Activated CD8-positive, alpha-beta T cell treated with anti-CD3 and anti-CD28 coated beads, Interleukin-2, amount 10 ng/mL, durations not matched to agents 7 days and 5 days (primary cell): Measurements from ENCODE around the gene AVEN. TPM values are rescaled to one million over a fixed set of nuclear protein-coding genes. Genes with fewer than 3 reads are reported as not detected.
"Not testable (repeated sequence)": the region's sequence is repeated elsewhere in the genome, so short reads cannot be mapped to it uniquely, and the experiment has no call there.

Experiments used
- ATAC-seq: fragments of 150-1000 bp; cut with Tn5 transposase; one replicate; pipeline ENCODE4 v1.10.0; 2021; ENCODE audit warnings: moderate library complexity
- CTCF ChIA-PET: fragments of 350-600 bp; sonication (Branson Sonifier 250); formaldehyde crosslinking; loops from one replicate; lab custom pipeline; 2021; ENCODE audit warnings: antibody characterized with exemption; lab: Charles Lee
- POLR2A ChIA-PET: fragments of 350-600 bp; sonication (Branson Sonifier 250); formaldehyde crosslinking; loops from one replicate; lab custom pipeline; 2021; ENCODE audit warnings: antibody characterized with exemption; lab: Charles Lee
- DNase-seq: peaks from one replicate; pipeline ENCODE4 v3.0.0-alpha.2; 2020
- H3K27ac Mint-ChIP-seq: one replicate; pipeline ENCODE4 v1.8.0; 2021; ENCODE audit warnings: mild to moderate bottlenecking, mixed read lengths
- H3K27me3 Mint-ChIP-seq: one replicate; pipeline ENCODE4 v1.8.0; 2021; ENCODE audit warnings: low read depth, mixed read lengths
- H3K36me3 Mint-ChIP-seq: one replicate; pipeline ENCODE4 v1.8.0; 2021; ENCODE audit warnings: low read depth, mixed read lengths
- H3K4me1 Mint-ChIP-seq: one replicate; pipeline ENCODE4 v1.8.0; 2021; ENCODE audit warnings: low read depth, mixed read lengths
- H3K4me3 Mint-ChIP-seq: one replicate; pipeline ENCODE4 v1.8.0; 2021; ENCODE audit warnings: mild to moderate bottlenecking, mixed read lengths
- H3K9me3 Mint-ChIP-seq: one replicate; pipeline ENCODE4 v1.8.0; 2022; ENCODE audit warnings: mixed read lengths; ENCODE audit not compliant: insufficient read depth
- total RNA-seq, 2 experiments: library from RNA; stranded (reverse); gene quantifications; one replicate each; pipeline ENCODE4 v1.2.3, GENCODE V29; 2021

Gene AVEN
- total RNA-seq, 2 experiments from 2014 or later = 8.5 to 8.7 TPM

DNA sequence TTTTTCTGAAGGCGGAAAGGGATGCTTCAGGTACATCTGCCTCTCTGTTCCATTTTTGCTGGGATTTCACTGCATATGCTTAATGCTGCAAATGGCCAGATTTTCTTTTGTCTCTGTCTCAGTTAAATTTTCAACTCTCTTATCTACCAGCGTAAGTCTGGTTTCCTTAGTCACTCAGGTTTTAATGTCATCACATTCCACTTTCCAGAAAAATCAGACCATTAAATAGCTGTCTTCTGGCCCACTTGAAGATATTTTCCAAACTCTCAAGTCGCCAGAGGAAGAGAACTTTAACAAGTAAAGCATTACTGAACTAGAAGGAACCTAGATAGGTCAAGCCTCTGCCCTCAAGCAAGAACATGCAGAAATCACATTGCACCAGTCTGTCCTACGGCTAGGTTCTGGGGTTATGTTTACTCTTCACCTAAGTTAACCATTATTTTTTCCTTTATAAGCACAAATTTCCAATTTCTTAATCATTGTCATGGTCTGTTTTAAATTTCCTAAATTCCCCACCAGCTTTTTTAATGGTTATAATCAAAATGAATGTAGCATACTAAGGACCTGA, 26.5 kb downstream of the AVEN start:
- Mint-ChIP-seq H3K4me1 (peaks cover 3% of the 10 kb centered on the region), H3K36me3 (no peaks in the 10 kb centered on the region), H3K4me3 (no peak overlapping the region), H3K9me3 (no peaks in the 10 kb centered on the region), H3K27me3 (peaks cover 20% of the 10 kb centered on the region), H3K27ac (no peak overlapping the region)
- POLR2A ChIA-PET = no interaction called here
- no peak for ATAC-seq
- CTCF ChIA-PET = no interaction called here
- DNase-seq = no peak

GRCh38 chr15:34011481-34011880, 27.5 kb downstream of the AVEN start:
- Mint-ChIP-seq H3K4me3 (no peak overlapping the region), H3K27ac (no peak overlapping the region), H3K36me3 (no peaks in the 10 kb centered on the region), H3K4me1 (no peaks in the 10 kb centered on the region), H3K9me3 (no peaks in the 10 kb centered on the region), H3K27me3 (peaks cover 16% of the 10 kb centered on the region)
- CTCF ChIA-PET = no interaction called here
- DNase-seq (no peak), ATAC-seq (no peak)
- POLR2A ChIA-PET = no interaction called here

DNA sequence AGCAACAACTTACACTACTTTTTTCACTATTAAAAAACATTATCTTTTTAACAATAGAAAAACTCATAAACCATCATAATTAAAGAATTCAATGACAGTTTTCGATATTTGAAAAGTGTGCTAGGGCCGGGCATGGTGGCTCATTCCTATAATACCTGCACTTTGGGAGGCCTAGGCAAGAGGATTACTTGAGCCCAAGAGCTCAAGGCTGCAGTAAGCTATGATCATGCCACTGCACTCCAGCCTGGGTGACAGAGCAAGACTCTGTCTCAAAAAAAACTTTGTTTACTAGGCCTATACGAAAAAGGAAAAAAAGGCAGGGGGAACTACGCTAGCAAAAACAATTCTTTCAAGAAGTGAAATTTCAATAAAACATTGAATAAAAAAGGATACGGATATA, 28.1 kb downstream of the AVEN start:
- H3K4me1 Mint-ChIP-seq = no peaks in the 10 kb centered on the region
- ChIA-PET CTCF (no interaction called here), POLR2A (no interaction called here)
- no peaks in the 10 kb centered on the region for H3K36me3 Mint-ChIP-seq
- H3K27ac Mint-ChIP-seq = no peak overlapping the region
- ATAC-seq = no peak
- no peak overlapping the region for H3K4me3 Mint-ChIP-seq
- no peak for DNase-seq
- H3K27me3 Mint-ChIP-seq = peaks cover 11% of the 10 kb centered on the region
- H3K9me3 Mint-ChIP-seq = no peaks in the 10 kb centered on the region

- no peak overlapping the region for H3K27ac Mint-ChIP-seq
- POLR2A ChIA-PET = no interaction called here
- H3K36me3 Mint-ChIP-seq = no peaks in the 10 kb centered on the region
- DNase-seq (no peak), ATAC-seq (no peak)
- H3K27me3 Mint-ChIP-seq = peaks cover 2% of the 10 kb centered on the region
- H3K9me3 Mint-ChIP-seq = no peaks in the 10 kb centered on the region
- CTCF ChIA-PET = no interaction called here
- no peak overlapping the region for H3K4me3 Mint-ChIP-seq
- H3K4me1 Mint-ChIP-seq = no peaks in the 10 kb centered on the region
These were observed 29.3 kb downstream of the AVEN start for GRCh38 chr15:34009656-34010055.

- no peaks in the 10 kb centered on the region for H3K9me3 Mint-ChIP-seq
- no peak overlapping the region for H3K27ac Mint-ChIP-seq
- no peaks in the 10 kb centered on the region for H3K36me3 Mint-ChIP-seq
- no peaks in the 10 kb centered on the region for H3K27me3 Mint-ChIP-seq
- no peak for ATAC-seq
- ChIA-PET POLR2A (no interaction called here), CTCF (no interaction called here)
- no peak for DNase-seq
- H3K4me1 Mint-ChIP-seq = no peaks in the 10 kb centered on the region
- H3K4me3 Mint-ChIP-seq = no peak overlapping the region
These were observed 32.6 kb downstream of the AVEN start for GRCh38 chr15:34006381-34006780.

DNA sequence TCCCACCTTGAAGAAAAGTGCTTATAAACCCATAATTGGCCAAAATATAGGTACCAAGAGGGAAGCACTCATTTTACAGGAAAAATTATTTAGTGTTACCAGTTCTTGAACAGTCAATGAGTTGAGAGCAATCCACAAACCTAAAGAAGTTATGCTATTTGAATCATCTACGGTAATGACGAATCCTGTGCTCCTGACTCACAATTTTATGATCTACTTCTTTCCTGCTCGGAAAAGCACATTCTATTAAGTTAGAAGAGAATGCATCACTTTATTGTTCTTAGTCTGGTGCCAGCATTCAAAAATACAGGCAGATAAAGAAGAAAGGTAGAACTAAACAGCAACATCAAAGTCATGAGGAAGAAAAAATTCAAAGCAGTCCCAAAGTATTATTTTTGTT, 37.5 kb downstream of the AVEN start:
- DNase-seq (no peak), ATAC-seq (no peak)
- ChIA-PET CTCF (no interaction called here), POLR2A (no interaction called here)
- Mint-ChIP-seq H3K9me3 (no peaks in the 10 kb centered on the region), H3K4me1 (no peaks in the 10 kb centered on the region), H3K27me3 (no peaks in the 10 kb centered on the region), H3K27ac (no peak overlapping the region), H3K4me3 (no peak overlapping the region), H3K36me3 (no peaks in the 10 kb centered on the region)

DNA sequence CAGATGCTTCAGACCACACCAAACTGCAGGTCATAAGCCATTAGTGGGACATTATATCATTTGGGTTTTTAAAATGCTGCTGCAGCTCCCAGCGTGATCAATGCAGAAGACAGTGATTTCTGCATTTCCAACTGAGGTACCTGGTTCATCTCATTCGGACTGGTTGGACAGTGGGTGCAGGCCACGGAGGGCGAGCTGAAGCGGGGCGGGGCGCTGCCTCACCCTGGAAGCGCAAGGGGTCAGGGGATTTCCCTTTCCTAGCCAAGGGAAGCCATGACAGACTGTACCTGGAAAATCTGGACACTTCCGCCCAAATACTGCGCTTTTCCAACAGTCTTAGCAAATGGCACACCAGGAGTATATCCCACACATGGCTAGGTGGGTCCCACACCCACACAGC, 43.3 kb downstream of the AVEN start:
- H3K36me3 Mint-ChIP-seq, H3K4me1 Mint-ChIP-seq, H3K27me3 Mint-ChIP-seq, DNase-seq, H3K4me3 Mint-ChIP-seq, ATAC-seq, H3K9me3 Mint-ChIP-seq, POLR2A ChIA-PET, CTCF ChIA-PET, H3K27ac Mint-ChIP-seq: not testable (repeated sequence)

GRCh38 chr15:33994005-33994615, 44.9 kb downstream of the AVEN start:
- ChIA-PET POLR2A (no interaction called here), CTCF (interaction anchor here (1.3 kb wide), 1 partner anchor 26 kb away, joined by 4 read pairs; the partner anchor contains the start of gene CHRM5)
- Mint-ChIP-seq H3K27ac (no peak overlapping the region), H3K4me3 (no peak overlapping the region), H3K36me3 (no peaks in the 10 kb centered on the region), H3K4me1 (no peaks in the 10 kb centered on the region), H3K27me3 (no peaks in the 10 kb centered on the region), H3K9me3 (no peaks in the 10 kb centered on the region)
- DNase-seq = peak; percentile 31
- no peak for ATAC-seq

GRCh38 chr15:33988384-33988783, 50.6 kb downstream of the AVEN start:
- DNase-seq (no peak), ATAC-seq (no peak)
- Mint-ChIP-seq H3K9me3 (no peaks in the 10 kb centered on the region), H3K4me3 (no peak overlapping the region), H3K4me1 (no peaks in the 10 kb centered on the region), H3K27me3 (no peaks in the 10 kb centered on the region), H3K36me3 (no peaks in the 10 kb centered on the region), H3K27ac (no peak overlapping the region)
- POLR2A ChIA-PET = no interaction called here
- CTCF ChIA-PET = no interaction called here

DNA sequence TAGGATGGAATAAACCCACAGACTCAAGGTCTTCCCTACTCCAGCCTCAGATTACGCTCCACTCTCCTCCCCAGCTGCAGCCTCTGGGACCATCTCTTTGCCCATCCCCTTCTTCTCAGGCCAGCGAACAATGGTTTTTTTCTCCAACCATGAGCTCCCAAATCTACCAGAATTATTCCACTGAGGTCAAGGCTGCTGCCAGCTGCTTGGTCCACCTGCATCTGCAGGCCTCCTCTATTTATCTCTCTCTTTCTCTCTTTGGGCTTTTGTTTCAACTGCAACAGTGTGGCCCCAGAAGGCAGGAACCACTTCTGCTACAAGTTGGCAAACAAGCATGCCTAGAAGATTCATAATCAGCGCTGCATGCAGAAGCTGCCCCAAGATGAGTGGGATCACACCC, 51.6 kb downstream of the AVEN start:
- ChIA-PET POLR2A (no interaction called here), CTCF (no interaction called here)
- H3K4me1 Mint-ChIP-seq = no peaks in the 10 kb centered on the region
- no peaks in the 10 kb centered on the region for H3K27me3 Mint-ChIP-seq
- no peak for ATAC-seq
- H3K27ac Mint-ChIP-seq = no peak overlapping the region
- H3K36me3 Mint-ChIP-seq = no peaks in the 10 kb centered on the region
- H3K4me3 Mint-ChIP-seq = no peak overlapping the region
- no peak for DNase-seq
- no peaks in the 10 kb centered on the region for H3K9me3 Mint-ChIP-seq

DNA sequence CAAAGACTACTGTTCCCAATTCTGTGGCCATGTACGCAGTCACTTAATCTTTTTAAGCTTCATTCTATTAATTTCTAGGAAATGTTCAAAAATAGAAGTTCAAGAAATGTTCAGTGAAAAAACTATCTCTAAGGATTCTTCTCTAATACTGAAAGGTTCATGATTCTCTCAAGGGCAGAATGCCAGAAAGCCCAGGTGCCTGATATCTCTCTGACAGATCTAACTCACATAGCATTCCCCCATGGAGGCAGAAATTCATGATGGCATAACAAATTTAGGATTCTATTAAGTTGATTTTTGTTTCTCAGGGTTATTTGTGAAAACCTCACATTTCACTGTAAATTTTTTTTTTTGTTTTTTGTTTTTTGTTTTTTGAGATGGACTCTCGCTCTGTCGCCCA, 53.3 kb downstream of the AVEN start:
- DNase-seq = no peak
- no peak overlapping the region for H3K27ac Mint-ChIP-seq
- ChIA-PET CTCF (interaction anchor here (2.0 kb wide), 1 partner anchor 19 kb away, joined by 4 read pairs; no protein-coding TSS in a partner anchor), POLR2A (no interaction called here)
- H3K36me3 Mint-ChIP-seq = no peaks in the 10 kb centered on the region
- no peaks in the 10 kb centered on the region for H3K9me3 Mint-ChIP-seq
- ATAC-seq = no peak
- no peaks in the 10 kb centered on the region for H3K27me3 Mint-ChIP-seq
- no peaks in the 10 kb centered on the region for H3K4me1 Mint-ChIP-seq
- H3K4me3 Mint-ChIP-seq = no peak overlapping the region

GRCh38 chr15:33985287-33985686, 53.7 kb downstream of the AVEN start:
- CTCF ChIA-PET = interaction anchor here (2.0 kb wide), 1 partner anchor 19 kb away, joined by 4 read pairs; no protein-coding TSS in a partner anchor
- POLR2A ChIA-PET = no interaction called here
- Mint-ChIP-seq H3K4me3 (no peak overlapping the region), H3K9me3 (no peaks in the 10 kb centered on the region), H3K27me3 (no peaks in the 10 kb centered on the region), H3K36me3 (no peaks in the 10 kb centered on the region), H3K27ac (no peak overlapping the region), H3K4me1 (no peaks in the 10 kb centered on the region)
- DNase-seq (no peak), ATAC-seq (no peak)

GRCh38 chr15:33982516-33982915, 56.5 kb downstream of the AVEN start:
- H3K27ac Mint-ChIP-seq = no peak overlapping the region

More at GRCh38 chr15:33982516-33982915, 56.5 kb downstream of the AVEN start:
- peaks cover 2% of the 10 kb centered on the region for H3K4me1 Mint-ChIP-seq
- no peak for DNase-seq
- H3K9me3 Mint-ChIP-seq = no peaks in the 10 kb centered on the region
- no peaks in the 10 kb centered on the region for H3K36me3 Mint-ChIP-seq
- ATAC-seq = no peak
- no peaks in the 10 kb centered on the region for H3K27me3 Mint-ChIP-seq
- CTCF ChIA-PET = no interaction called here
- POLR2A ChIA-PET = no interaction called here
- no peak overlapping the region for H3K4me3 Mint-ChIP-seq
